CD4-positive, alpha-beta T cell (primary cell): ENCODE measurements around the gene P2RY14. TPM values are rescaled to one million over a fixed set of nuclear protein-coding genes. Genes with fewer than 3 reads are reported as not detected.

Experiments used
- ATAC-seq: fragments of 200-7000 bp; cut with Tn5 transposase; one replicate; pipeline ENCODE4 v1.10.0; 2022; ENCODE audit warnings: mild to moderate bottlenecking; ENCODE audit not compliant: poor library complexity
- CTCF ChIA-PET: fragments of 350-600 bp; sonication (Branson Sonifier 250); formaldehyde crosslinking; loops from one replicate; lab custom pipeline; 2021; ENCODE audit warnings: antibody characterized with exemption, inconsistent platforms; lab: Charles Lee
- POLR2A ChIA-PET: fragments of 350-600 bp; sonication (Branson Sonifier 250); formaldehyde crosslinking; loops from one replicate; lab custom pipeline; 2021; ENCODE audit warnings: antibody characterized with exemption, inconsistent platforms; lab: Charles Lee
- DNase-seq, 14 experiments: peaks; one replicate each; pipeline ENCODE4 v3.0.0-alpha.2; 2013 to 2020; ENCODE audit warnings: mixed read lengths in 2 of 14
- H3K27ac ChIP-seq, 2 donors: one replicate each; pipeline versions ENCODE4 v1.5.1 to v1.7.0; 2013; ENCODE audit warnings: low read length in 2 of 2, low read depth in 1 of 2, mild to moderate bottlenecking in 1 of 2
- H3K27me3 ChIP-seq, 2 experiments: 1 replicate in 1 of 2; 2 replicates in 1 of 2; pipeline versions ENCODE4 v1.6.1 to v1.7.0; 2013; ENCODE audit warnings: low read length in 2 of 2, control low read depth in 1 of 2, mild to moderate bottlenecking in 1 of 2, moderate library complexity in 1 of 2; ENCODE audit not compliant: insufficient read depth in 2 of 2, control insufficient read depth in 1 of 2
- H3K36me3 ChIP-seq: one replicate; pipeline ENCODE4 v1.6.1; 2013; ENCODE audit warnings: low read length, control low read depth; ENCODE audit not compliant: insufficient read depth
- H3K4me1 ChIP-seq: one replicate; pipeline ENCODE4 v1.6.1; 2013; ENCODE audit warnings: low read length, control low read depth; ENCODE audit not compliant: insufficient read depth
- H3K4me3 ChIP-seq: one replicate; pipeline ENCODE4 v1.5.1; 2013; ENCODE audit warnings: mild to moderate bottlenecking, low read length, moderate library complexity
- H3K9me3 ChIP-seq, 2 experiments: 1 replicate in 1 of 2; 2 replicates in 1 of 2; pipeline versions ENCODE4 v1.6.1 to v1.7.0; 2013; ENCODE audit warnings: low read length in 2 of 2, mild to moderate bottlenecking in 2 of 2, control low read depth in 1 of 2, moderate library complexity in 1 of 2; ENCODE audit not compliant: control insufficient read depth in 1 of 2, insufficient read depth in 1 of 2
- H3K27ac Mint-ChIP-seq: one replicate; pipeline ENCODE4 v1.8.0; 2020; ENCODE audit warnings: mixed read lengths
- H3K27me3 Mint-ChIP-seq: one replicate; pipeline ENCODE4 v1.8.0; 2021; ENCODE audit warnings: mixed read lengths
- H3K36me3 Mint-ChIP-seq: one replicate; pipeline ENCODE4 v1.8.0; 2021; ENCODE audit warnings: low read depth, mixed read lengths
- H3K4me1 Mint-ChIP-seq: one replicate; pipeline ENCODE4 v1.8.0; 2021; ENCODE audit warnings: low read depth, mixed read lengths
- H3K4me3 Mint-ChIP-seq: one replicate; pipeline ENCODE4 v1.8.0; 2020; ENCODE audit warnings: mild to moderate bottlenecking, mixed read lengths
- H3K9me3 Mint-ChIP-seq: one replicate; pipeline ENCODE4 v1.8.0; 2020; ENCODE audit warnings: mixed read lengths
- CTCF ChIP-seq: fragments of 200-600 bp; IDR thresholded peaks from one replicate; pipeline ENCODE4 v1.8.0; 2022; ENCODE audit warnings: antibody characterized with exemption, mild to moderate bottlenecking
- intact Hi-C, 2 experiments: fragments of 100-400 bp; cut with DNase I in 1 of 2; cut with micrococcal nuclease in 1 of 2; formaldehyde crosslinking; loops; one replicate each; pipeline versions ENCODE4 v1.15.1 to v1.9.0; 2023 to 2025; cut with DNase I, micrococcal nuclease
- total RNA-seq, 174 experiments: library from RNA in 2 of 174; stranded (reverse) in 2 of 174; gene quantifications; one replicate each; pipeline ENCODE4 v1.2.3 and lab custom pipeline; 2021 to 2026

Gene P2RY14
- total RNA-seq, 2 experiments from 2014 or later = 0.22 TPM; not detected in 1

DNA sequence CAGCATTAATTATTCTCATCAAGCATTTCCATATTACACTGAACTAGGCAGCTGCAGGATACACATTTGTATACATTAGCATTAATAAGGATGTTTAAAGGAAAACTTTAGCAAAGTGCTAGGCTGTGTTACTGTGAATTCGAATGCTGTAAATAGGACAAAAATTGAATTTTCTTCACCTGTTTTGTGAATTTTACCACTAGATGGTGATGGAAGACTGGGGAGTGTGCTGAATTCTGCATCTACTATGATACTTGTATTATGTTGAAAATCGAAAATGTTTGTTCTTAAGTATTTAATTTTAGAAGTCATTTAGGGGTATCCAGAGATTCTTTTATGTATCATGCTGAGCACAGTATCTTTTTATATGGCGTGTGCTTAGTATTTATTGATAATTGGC, 12.3 kb upstream of the P2RY14 start:
- H3K9me3 Mint-ChIP-seq = no peaks in the 10 kb centered on the region
- H3K27ac Mint-ChIP-seq = no peak overlapping the region
- Histone ChIP-seq H3K4me3 (no peak overlapping the region), H3K4me1 (no peaks in the 10 kb centered on the region), H3K36me3 (no peaks in the 10 kb centered on the region), H3K27me3 (no peaks in the 10 kb centered on the region), H3K9me3 (no peaks in the 10 kb centered on the region), H3K27ac (no peak overlapping the region)
- intact Hi-C loops = no loop called here
- CTCF ChIA-PET = no interaction called here
- ATAC-seq (no peak), DNase-seq (no peak)
- POLR2A ChIA-PET = no interaction called here
- no peaks in the 10 kb centered on the region for H3K36me3 Mint-ChIP-seq
- no peak overlapping the region for H3K4me3 Mint-ChIP-seq
- peaks cover 9% of the 10 kb centered on the region for H3K27me3 Mint-ChIP-seq
- no peaks in the 10 kb centered on the region for H3K4me1 Mint-ChIP-seq
- TF ChIP-seq CTCF = no peak

- CTCF ChIA-PET = interaction anchor here (4.0 kb wide), 1 partner anchor 121 kb away, joined by 13 read pairs; no protein-coding TSS in a partner anchor
- ATAC-seq (no peak), DNase-seq (no peak)
- Histone ChIP-seq H3K36me3 (no peaks in the 10 kb centered on the region), H3K9me3 (no peaks in the 10 kb centered on the region), H3K27ac (no peak overlapping the region), H3K4me1 (no peaks in the 10 kb centered on the region), H3K4me3 (no peak overlapping the region), H3K27me3 (no peaks in the 10 kb centered on the region)
- Mint-ChIP-seq H3K27me3 (no peaks in the 10 kb centered on the region), H3K27ac (no peak overlapping the region), H3K9me3 (no peaks in the 10 kb centered on the region), H3K4me3 (no peak overlapping the region), H3K4me1 (no peaks in the 10 kb centered on the region), H3K36me3 (no peaks in the 10 kb centered on the region)
- POLR2A ChIA-PET = no interaction called here
- TF ChIP-seq CTCF = no peak
- intact Hi-C loops = loop anchor here in 1 of 2 experiments (10.0 kb wide), 1 partner anchor 365 kb away; no protein-coding TSS in a partner anchor
Observed at GRCh38 chr3:151289445-151289844, 11.1 kb upstream of the P2RY14 start.

DNA sequence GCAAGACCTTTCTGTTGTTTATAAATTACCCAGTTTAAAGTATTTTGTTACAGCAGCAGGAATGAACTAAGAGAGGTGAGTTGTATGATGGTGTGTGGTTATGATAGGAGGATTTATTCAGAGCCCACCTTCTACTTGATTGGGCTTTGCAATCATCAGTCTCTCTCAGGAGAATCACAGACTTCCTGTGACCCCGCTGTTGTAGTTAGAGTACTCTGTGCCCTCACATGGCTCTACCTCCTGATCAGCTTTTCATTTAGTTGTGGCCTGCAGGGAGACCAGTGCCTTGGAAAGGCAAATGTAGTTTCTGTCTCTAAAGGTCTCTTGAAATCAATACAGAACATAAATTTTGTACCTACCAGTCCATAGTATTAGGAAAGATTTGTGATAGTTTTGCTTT, 7.6 kb upstream of the P2RY14 start:
- ATAC-seq (no peak), DNase-seq (no peak)
- POLR2A ChIA-PET = interaction anchor here (1.3 kb wide), 1 partner anchor 59 kb away, joined by 3 read pairs; no protein-coding TSS in a partner anchor
- Mint-ChIP-seq H3K9me3 (no peaks in the 10 kb centered on the region), H3K27ac (no peak overlapping the region), H3K4me3 (no peak overlapping the region), H3K4me1 (peaks cover 15% of the 10 kb centered on the region), H3K36me3 (no peaks in the 10 kb centered on the region), H3K27me3 (no peaks in the 10 kb centered on the region)
- intact Hi-C loops = loop anchor here in 1 of 2 experiments (10.0 kb wide), 1 partner anchor 361 kb away; no protein-coding TSS in a partner anchor
- Histone ChIP-seq H3K4me1 (peaks cover 4% of the 10 kb centered on the region), H3K27ac (no peak overlapping the region), H3K4me3 (no peak overlapping the region), H3K27me3 (no peaks in the 10 kb centered on the region), H3K9me3 (no peaks in the 10 kb centered on the region), H3K36me3 (no peaks in the 10 kb centered on the region)
- CTCF ChIA-PET = interaction anchor here (0.9 to 4.0 kb wide), 2 partner anchors 76 to 117 kb away, joined by 3 to 13 read pairs; no protein-coding TSS in a partner anchor
- TF ChIP-seq CTCF = no peak
